ENCODE results near the gene PRSS56.

PRSS56 gene

DNA sequence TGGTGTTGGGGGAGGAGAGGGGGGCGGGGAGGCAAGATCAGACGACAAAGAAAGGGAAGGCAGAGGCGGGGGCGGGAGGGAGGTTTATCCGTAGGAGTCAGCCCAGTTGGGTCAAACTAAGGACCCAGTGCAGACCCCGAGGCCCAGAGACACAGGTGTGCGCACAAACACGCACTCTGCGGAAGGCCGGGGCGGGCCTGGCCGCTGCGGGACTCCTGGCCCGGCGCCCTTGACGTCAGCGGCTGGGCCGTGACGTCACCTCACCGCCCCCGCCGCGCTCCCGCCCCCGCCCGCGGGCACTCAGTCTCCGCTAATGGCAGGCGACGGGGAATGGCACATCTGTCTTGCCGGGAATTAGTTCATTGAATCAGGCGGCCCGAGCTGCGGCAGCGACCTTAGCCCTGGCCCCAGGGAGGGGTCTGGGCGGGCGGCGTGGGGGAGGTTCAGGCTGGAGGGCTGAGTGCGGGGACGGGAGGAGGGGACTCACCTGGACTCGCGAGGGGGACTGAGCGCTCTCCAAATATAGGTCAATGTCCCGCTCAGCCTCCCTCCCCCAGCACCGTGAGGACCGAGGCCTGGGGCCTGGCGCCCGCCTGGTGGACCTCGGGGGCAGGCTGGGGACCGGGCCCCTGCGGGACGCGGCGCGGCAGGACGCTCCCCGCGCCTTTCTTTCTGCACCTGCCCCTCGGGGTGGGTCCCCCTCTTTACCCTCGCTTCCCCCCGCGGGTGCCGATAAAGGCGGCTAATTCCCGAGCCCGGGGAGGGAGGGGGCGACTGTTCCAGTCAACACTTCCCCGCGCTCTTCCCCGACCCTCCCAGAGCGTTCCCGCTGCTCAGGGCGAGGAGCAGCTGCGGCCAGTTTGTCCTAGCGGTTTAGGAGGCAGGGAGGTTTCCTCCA is 17.0 kb upstream of the PRSS56 start:
- Histone ChIP-seq H3K9ac (ENCODE audit: low read depth in 1 of 2, low read length in 2 of 2) (no peak overlapping the region), H3K4me1 (ENCODE audit: control insufficient read depth in 1 of 2, insufficient read depth in 2 of 2, low read length in 2 of 2) (no peaks in the 10 kb centered on the region), H3K27ac (ENCODE audit: low read depth, low read length) (no peak overlapping the region), H3K36me3 (ENCODE audit: control insufficient read depth in 1 of 2, insufficient read depth in 2 of 2, low read length in 2 of 2) (no peaks in the 10 kb centered on the region), H3K27me3 (ENCODE audit: control insufficient read depth in 1 of 2, insufficient read depth in 2 of 2, low read length in 2 of 2) (peaks cover 25 to 33% of the 10 kb centered on the region in 2 donors), H3K4me3 (ENCODE audit: low read depth in 1 of 2, low read length in 2 of 2) (peak overlapping the region; percentile 16 to 22), H3K9me3 (ENCODE audit: control insufficient read depth in 1 of 2, low read length in 2 of 2) (no peaks in the 10 kb centered on the region)

DNA sequence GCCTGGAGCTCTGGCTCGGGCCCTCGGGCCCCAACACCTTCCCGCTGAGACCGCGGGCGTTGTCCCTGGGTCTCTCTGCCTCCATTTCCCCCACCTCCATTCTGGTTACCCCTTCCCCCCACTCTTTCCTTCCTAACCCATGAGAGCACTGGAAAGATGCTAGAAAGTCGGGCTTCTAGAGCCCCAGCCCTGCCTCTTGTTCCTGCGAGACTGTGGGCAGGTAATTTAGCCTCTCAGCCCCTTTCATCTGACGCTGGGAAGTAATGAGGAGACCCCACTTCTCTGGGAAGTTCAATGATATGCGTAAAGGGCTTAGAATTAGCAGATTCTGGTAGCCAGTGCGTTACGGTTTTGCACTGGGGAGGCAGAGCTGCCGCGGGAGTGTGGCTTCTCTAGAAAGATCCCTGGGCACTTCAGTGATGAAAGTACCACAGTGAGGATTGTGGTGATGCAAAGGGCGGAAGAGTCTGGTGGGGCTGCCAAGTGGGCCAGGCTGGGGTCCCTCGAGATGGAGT is 16.3 kb upstream of the PRSS56 start:
- Histone ChIP-seq H3K36me3 (ENCODE audit: control insufficient read depth in 1 of 2, insufficient read depth in 2 of 2, low read length in 2 of 2) (no peaks in the 10 kb centered on the region), H3K4me1 (ENCODE audit: control insufficient read depth in 1 of 2, insufficient read depth in 2 of 2, low read length in 2 of 2) (no peaks in the 10 kb centered on the region), H3K27ac (ENCODE audit: low read depth, low read length) (no peak overlapping the region), H3K9ac (ENCODE audit: low read depth in 1 of 2, low read length in 2 of 2) (no peak overlapping the region), H3K9me3 (ENCODE audit: control insufficient read depth in 1 of 2, low read length in 2 of 2) (no peaks in the 10 kb centered on the region), H3K27me3 (ENCODE audit: control insufficient read depth in 1 of 2, insufficient read depth in 2 of 2, low read length in 2 of 2) (peaks cover 21 to 28% of the 10 kb centered on the region in 2 donors), H3K4me3 (ENCODE audit: low read depth in 1 of 2, low read length in 2 of 2) (no peak overlapping the region)

DNA sequence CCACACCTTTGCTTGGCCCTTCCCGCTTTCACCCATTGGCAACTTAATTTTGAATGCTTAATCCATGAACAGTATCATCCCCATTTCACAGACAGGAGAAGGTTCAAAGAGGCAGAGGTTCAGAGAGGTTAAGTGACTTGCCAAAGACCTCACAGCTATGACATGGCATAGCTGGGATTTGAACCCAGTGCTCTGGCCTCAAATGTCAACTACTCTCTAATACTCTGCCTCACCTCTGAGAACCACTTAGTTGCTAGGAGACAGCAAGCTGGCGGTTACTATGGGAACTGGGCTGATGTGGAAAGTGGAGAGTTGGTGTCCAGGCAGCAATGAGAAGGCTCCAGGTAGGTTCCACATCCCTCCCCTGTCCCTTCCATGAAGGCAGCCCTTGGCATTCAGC is 15.8 kb upstream of the PRSS56 start:
- H3K4me3 ChIP-seq (ENCODE audit: low read depth in 1 of 2, low read length in 2 of 2): no peak overlapping the region
- no peaks in the 10 kb centered on the region for H3K9me3 ChIP-seq (ENCODE audit: control insufficient read depth in 1 of 2, low read length in 2 of 2)
- peaks cover 21 to 27% of the 10 kb centered on the region in 2 donors for H3K27me3 ChIP-seq (ENCODE audit: control insufficient read depth in 1 of 2, insufficient read depth in 2 of 2, low read length in 2 of 2)

DNA sequence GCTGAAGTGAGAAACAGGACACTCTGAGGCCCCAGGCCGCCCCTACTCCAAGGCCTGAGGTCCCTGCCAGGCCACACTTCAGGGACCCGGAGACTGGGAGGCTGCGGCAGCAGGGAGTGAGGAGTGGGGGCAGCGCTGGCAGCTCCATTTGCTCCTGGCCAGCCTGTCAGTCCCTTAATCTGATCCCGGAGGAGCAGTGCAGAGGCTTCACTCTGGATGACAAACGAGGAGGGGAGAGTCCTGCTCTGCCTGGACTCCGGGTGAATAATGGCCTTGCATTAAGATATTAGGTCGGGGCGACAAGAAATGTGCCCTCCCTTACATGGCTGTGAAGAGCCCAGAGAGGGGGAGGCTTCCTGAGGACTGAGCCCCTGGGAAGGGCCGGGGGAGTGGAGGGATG is 14.3 kb upstream of the PRSS56 start:
- H3K27me3 ChIP-seq (ENCODE audit: control insufficient read depth in 1 of 2, insufficient read depth in 2 of 2, low read length in 2 of 2): peaks cover 21 to 27% of the 10 kb centered on the region in 2 donors
- H3K27ac ChIP-seq (ENCODE audit: low read depth, low read length): no peak overlapping the region
- H3K9me3 ChIP-seq (ENCODE audit: control insufficient read depth in 1 of 2, low read length in 2 of 2): no peaks in the 10 kb centered on the region
- no peak overlapping the region for H3K9ac ChIP-seq (ENCODE audit: low read depth in 1 of 2, low read length in 2 of 2)
- H3K4me1 ChIP-seq (ENCODE audit: control insufficient read depth in 1 of 2, insufficient read depth in 2 of 2, low read length in 2 of 2): no peaks in the 10 kb centered on the region
- no peaks in the 10 kb centered on the region for H3K36me3 ChIP-seq (ENCODE audit: control insufficient read depth in 1 of 2, insufficient read depth in 2 of 2, low read length in 2 of 2)
- H3K4me3 ChIP-seq (ENCODE audit: low read depth in 1 of 2, low read length in 2 of 2): no peak overlapping the region

More for the DNA sequence above, 15.8 kb upstream of the PRSS56 start:
- Histone ChIP-seq H3K4me1 (ENCODE audit: control insufficient read depth in 1 of 2, insufficient read depth in 2 of 2, low read length in 2 of 2) (no peaks in the 10 kb centered on the region), H3K36me3 (ENCODE audit: control insufficient read depth in 1 of 2, insufficient read depth in 2 of 2, low read length in 2 of 2) (no peaks in the 10 kb centered on the region), H3K27ac (ENCODE audit: low read depth, low read length) (no peak overlapping the region), H3K9ac (ENCODE audit: low read depth in 1 of 2, low read length in 2 of 2) (no peak overlapping the region)

DNA sequence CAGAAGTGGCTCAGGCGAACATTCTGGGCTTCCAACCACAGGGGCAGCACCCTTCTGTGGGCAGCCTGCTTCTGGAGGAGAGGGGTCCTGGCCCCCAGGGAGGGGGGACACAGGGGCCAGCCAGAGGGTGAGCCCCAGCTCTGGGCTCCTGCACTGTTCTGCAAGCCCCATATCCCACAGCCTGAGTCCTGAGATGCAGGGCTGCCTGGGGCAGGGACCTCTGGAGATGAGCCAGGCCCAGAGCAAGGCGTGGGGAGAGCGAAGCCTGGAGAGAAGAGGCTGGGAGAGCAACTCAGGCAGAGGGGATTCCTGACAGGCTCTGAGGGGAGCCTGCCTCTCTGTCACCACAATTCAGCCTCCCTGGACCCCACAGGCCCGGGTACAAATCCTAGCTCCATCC is 13.5 kb upstream of the PRSS56 start:
- H3K27ac ChIP-seq (ENCODE audit: low read depth, low read length): no peak overlapping the region
- no peaks in the 10 kb centered on the region for H3K4me1 ChIP-seq (ENCODE audit: control insufficient read depth in 1 of 2, insufficient read depth in 2 of 2, low read length in 2 of 2)
- no peak overlapping the region for H3K9ac ChIP-seq (ENCODE audit: low read depth in 1 of 2, low read length in 2 of 2)
- H3K9me3 ChIP-seq (ENCODE audit: control insufficient read depth in 1 of 2, low read length in 2 of 2): no peaks in the 10 kb centered on the region
- H3K27me3 ChIP-seq (ENCODE audit: control insufficient read depth in 1 of 2, insufficient read depth in 2 of 2, low read length in 2 of 2): peaks cover 21 to 27% of the 10 kb centered on the region in 2 donors
- no peaks in the 10 kb centered on the region for H3K36me3 ChIP-seq (ENCODE audit: control insufficient read depth in 1 of 2, insufficient read depth in 2 of 2, low read length in 2 of 2)
- H3K4me3 ChIP-seq (ENCODE audit: low read depth in 1 of 2, low read length in 2 of 2): no peak overlapping the region

DNA sequence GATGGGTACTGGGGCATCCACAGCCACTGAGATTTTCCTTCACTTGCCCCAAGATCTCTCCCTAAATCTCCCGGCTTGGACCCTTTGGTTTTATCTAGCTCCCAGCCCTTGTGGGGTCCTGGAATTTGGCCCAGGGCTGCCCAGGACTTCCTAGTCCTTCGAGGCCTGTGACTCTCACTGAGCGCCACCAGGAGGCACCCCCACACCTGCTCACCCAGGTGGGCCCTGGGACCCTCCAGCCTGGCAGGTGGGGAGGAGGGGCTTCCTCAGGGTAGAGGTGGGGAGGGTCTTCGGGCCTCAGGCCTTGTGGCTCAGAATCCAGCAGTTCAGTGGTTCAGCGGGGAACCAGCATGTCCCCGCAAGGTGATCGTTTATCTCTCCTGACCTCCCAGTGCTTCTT is 11.9 kb upstream of the PRSS56 start:
- no peak overlapping the region for H3K9ac ChIP-seq (ENCODE audit: low read depth in 1 of 2, low read length in 2 of 2)
- H3K27ac ChIP-seq (ENCODE audit: low read depth, low read length): no peak overlapping the region
- no peak overlapping the region for H3K4me3 ChIP-seq (ENCODE audit: low read depth in 1 of 2, low read length in 2 of 2)
- peaks cover 17 to 19% of the 10 kb centered on the region in 2 donors for H3K27me3 ChIP-seq (ENCODE audit: control insufficient read depth in 1 of 2, insufficient read depth in 2 of 2, low read length in 2 of 2)
- no peaks in the 10 kb centered on the region for H3K9me3 ChIP-seq (ENCODE audit: control insufficient read depth in 1 of 2, low read length in 2 of 2)
- H3K36me3 ChIP-seq (ENCODE audit: control insufficient read depth in 1 of 2, insufficient read depth in 2 of 2, low read length in 2 of 2): no peaks in the 10 kb centered on the region
- H3K4me1 ChIP-seq (ENCODE audit: control insufficient read depth in 1 of 2, insufficient read depth in 2 of 2, low read length in 2 of 2): no peaks in the 10 kb centered on the region

DNA sequence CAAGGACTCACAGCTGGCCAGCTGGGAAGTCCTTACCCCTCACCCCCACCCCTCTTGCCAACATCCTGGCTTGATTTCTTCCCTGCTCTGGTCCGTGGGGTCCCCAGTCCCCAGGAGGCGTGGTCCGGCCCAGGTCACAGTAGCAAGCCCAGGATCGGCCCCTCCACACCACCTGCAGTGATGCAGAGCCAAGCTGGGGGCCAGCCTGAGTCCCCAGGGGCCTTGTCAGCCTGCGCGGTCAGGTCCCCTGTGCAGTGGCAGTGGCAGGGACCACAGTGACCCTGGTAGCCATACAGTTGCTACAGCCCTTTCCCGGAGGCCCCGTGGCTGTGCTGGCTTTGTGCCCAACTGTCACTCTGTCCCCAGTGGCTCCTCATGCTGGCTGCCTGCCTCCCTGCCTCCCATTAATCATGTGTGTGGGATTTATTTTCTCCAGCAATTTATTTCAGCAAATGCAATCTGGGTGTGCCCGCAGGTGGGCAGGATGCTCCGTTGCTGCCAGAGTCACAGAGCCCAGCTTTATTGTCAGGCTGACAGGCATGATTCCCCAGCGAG is 8.8 kb upstream of the PRSS56 start:
- peaks cover 0 to 5% of the 10 kb centered on the region in 2 donors for H3K27me3 ChIP-seq (ENCODE audit: control insufficient read depth in 1 of 2, insufficient read depth in 2 of 2, low read length in 2 of 2)
- H3K4me1 ChIP-seq (ENCODE audit: control insufficient read depth in 1 of 2, insufficient read depth in 2 of 2, low read length in 2 of 2): no peaks in the 10 kb centered on the region
- no peaks in the 10 kb centered on the region for H3K9me3 ChIP-seq (ENCODE audit: control insufficient read depth in 1 of 2, low read length in 2 of 2)
- H3K36me3 ChIP-seq (ENCODE audit: control insufficient read depth in 1 of 2, insufficient read depth in 2 of 2, low read length in 2 of 2): no peaks in the 10 kb centered on the region
- no peak overlapping the region for H3K9ac ChIP-seq (ENCODE audit: low read depth in 1 of 2, low read length in 2 of 2)
- H3K27ac ChIP-seq (ENCODE audit: low read depth, low read length): no peak overlapping the region
- no peak overlapping the region for H3K4me3 ChIP-seq (ENCODE audit: low read depth in 1 of 2, low read length in 2 of 2)

DNA sequence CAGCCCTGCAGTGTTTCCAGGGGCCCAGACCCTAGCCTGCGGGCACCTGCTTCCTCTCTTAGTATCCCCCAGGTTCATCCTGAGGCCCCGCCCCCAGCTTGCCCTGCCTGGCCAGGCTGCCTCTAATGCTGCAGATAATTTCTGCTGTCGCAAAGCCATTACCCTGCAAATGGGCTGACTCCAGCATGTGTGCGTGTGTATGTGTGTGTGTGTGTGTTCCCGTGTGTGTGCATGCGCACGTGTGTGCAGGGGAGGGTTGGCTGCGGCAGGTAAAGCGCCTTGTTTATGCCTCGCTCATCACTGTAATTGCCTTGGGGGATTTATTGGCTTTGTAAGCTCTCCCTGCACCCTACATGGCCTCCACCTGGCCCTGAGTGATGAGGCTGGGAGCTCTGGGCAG is 7.6 kb upstream of the PRSS56 start:
- Histone ChIP-seq H3K27ac (ENCODE audit: low read depth, low read length) (no peak overlapping the region), H3K27me3 (ENCODE audit: control insufficient read depth in 1 of 2, insufficient read depth in 2 of 2, low read length in 2 of 2) (peaks cover 0 to 5% of the 10 kb centered on the region in 2 donors), H3K4me3 (ENCODE audit: low read depth in 1 of 2, low read length in 2 of 2) (no peak overlapping the region), H3K4me1 (ENCODE audit: control insufficient read depth in 1 of 2, insufficient read depth in 2 of 2, low read length in 2 of 2) (no peaks in the 10 kb centered on the region), H3K36me3 (ENCODE audit: control insufficient read depth in 1 of 2, insufficient read depth in 2 of 2, low read length in 2 of 2) (no peaks in the 10 kb centered on the region), H3K9me3 (ENCODE audit: control insufficient read depth in 1 of 2, low read length in 2 of 2) (no peaks in the 10 kb centered on the region), H3K9ac (ENCODE audit: low read depth in 1 of 2, low read length in 2 of 2) (no peak overlapping the region)

DNA sequence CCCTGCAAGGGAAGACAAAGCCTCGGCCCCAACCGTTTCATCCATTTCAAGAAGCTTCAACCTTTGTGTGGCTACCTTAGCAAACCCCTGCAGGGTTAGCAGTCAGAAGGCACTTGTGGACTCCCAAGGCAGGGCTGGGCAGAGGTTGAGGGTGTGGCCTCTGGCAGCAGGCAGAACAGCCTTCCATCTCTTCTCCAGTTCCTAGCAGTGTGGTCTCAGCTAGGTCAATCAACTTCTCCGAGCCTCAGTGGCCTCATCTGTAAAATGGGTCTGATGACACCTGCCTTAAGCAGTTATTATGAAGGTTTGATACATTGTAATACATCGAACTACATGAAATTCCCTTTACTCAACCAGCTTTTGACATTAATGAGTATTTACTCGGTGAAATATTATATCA is 6.8 kb upstream of the PRSS56 start:
- Histone ChIP-seq H3K36me3 (ENCODE audit: control insufficient read depth in 1 of 2, insufficient read depth in 2 of 2, low read length in 2 of 2) (no peaks in the 10 kb centered on the region), H3K27me3 (ENCODE audit: control insufficient read depth in 1 of 2, insufficient read depth in 2 of 2, low read length in 2 of 2) (peaks cover 0 to 5% of the 10 kb centered on the region in 2 donors), H3K4me1 (ENCODE audit: control insufficient read depth in 1 of 2, insufficient read depth in 2 of 2, low read length in 2 of 2) (no peaks in the 10 kb centered on the region), H3K4me3 (ENCODE audit: low read depth in 1 of 2, low read length in 2 of 2) (no peak overlapping the region), H3K27ac (ENCODE audit: low read depth, low read length) (no peak overlapping the region), H3K9ac (ENCODE audit: low read depth in 1 of 2, low read length in 2 of 2) (no peak overlapping the region), H3K9me3 (ENCODE audit: control insufficient read depth in 1 of 2, low read length in 2 of 2) (no peaks in the 10 kb centered on the region)

DNA sequence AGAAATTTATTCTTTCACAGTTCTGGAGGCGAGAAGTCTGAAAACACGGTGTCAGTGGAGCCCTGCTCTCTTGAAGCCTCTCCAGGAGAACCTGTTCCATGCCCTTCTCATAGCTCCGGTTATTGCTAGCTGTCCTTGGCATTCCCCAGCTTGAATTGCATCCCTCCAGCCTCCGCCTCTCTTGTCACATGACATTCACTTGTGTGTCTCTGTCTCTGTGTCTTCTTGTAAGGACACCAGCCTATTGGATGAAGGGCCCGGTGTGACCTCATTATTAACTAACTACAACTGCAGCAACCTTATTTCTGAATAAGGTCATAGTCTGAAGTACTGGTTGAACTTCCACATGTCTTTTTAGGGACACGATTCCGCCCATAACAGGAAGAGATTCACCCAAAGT is 4.5 kb upstream of the PRSS56 start:
- H3K36me3 ChIP-seq (ENCODE audit: control insufficient read depth in 1 of 2, insufficient read depth in 2 of 2, low read length in 2 of 2): no peaks in the 10 kb centered on the region
- H3K27me3 ChIP-seq (ENCODE audit: control insufficient read depth in 1 of 2, insufficient read depth in 2 of 2, low read length in 2 of 2): peaks cover 0 to 8% of the 10 kb centered on the region in 2 donors
- no peaks in the 10 kb centered on the region for H3K4me1 ChIP-seq (ENCODE audit: control insufficient read depth in 1 of 2, insufficient read depth in 2 of 2, low read length in 2 of 2)
- H3K9ac ChIP-seq (ENCODE audit: low read depth in 1 of 2, low read length in 2 of 2): no peak overlapping the region
- no peak overlapping the region for H3K4me3 ChIP-seq (ENCODE audit: low read depth in 1 of 2, low read length in 2 of 2)
- no peak overlapping the region for H3K27ac ChIP-seq (ENCODE audit: low read depth, low read length)
- no peaks in the 10 kb centered on the region for H3K9me3 ChIP-seq (ENCODE audit: control insufficient read depth in 1 of 2, low read length in 2 of 2)

Measured in duodenal mucosa (tissue), 2 donors.